HG03097 (cell line): ENCODE data around the gene MYOM3.

Source experiments
- ATAC-seq: cut with Tn5 transposase; IDR thresholded peaks from one replicate; pipeline ENCODE4 v1.9.1; 2021; ENCODE audit not compliant: unreplicated experiment, low FRiP score

Gene MYOM3

GRCh38 chr1:24098943-24099638 is 12.8 kb downstream of the MYOM3 start:
- ATAC-seq = no peak

GRCh38 chr1:24098102-24098501 is 13.8 kb downstream of the MYOM3 start:
- no peak for ATAC-seq

GRCh38 chr1:24097663-24098062 is 14.3 kb downstream of the MYOM3 start:
- ATAC-seq = no peak

GRCh38 chr1:24096739-24097103 is 15.2 kb downstream of the MYOM3 start:
- ATAC-seq = no peak

GRCh38 chr1:24096009-24096738 is 15.8 kb downstream of the MYOM3 start:
- ATAC-seq = no peak

GRCh38 chr1:24095140-24095859 is 16.6 kb downstream of the MYOM3 start:
- no peak for ATAC-seq

- no peak for ATAC-seq
Measured at GRCh38 chr1:24094554-24094953, 17.4 kb downstream of the MYOM3 start.

GRCh38 chr1:24093732-24094131 is 18.2 kb downstream of the MYOM3 start:
- ATAC-seq = no peak

GRCh38 chr1:24092979-24093378 is 19.0 kb downstream of the MYOM3 start:
- no peak for ATAC-seq

GRCh38 chr1:24091971-24092482 is 19.9 kb downstream of the MYOM3 start:
- ATAC-seq = no peak

GRCh38 chr1:24090736-24091135 is 21.2 kb downstream of the MYOM3 start:
- no peak for ATAC-seq

- no peak for ATAC-seq
Measured at GRCh38 chr1:24089743-24090555, 22.0 kb downstream of the MYOM3 start.

GRCh38 chr1:24089027-24089742 is 22.8 kb downstream of the MYOM3 start:
- no peak for ATAC-seq

GRCh38 chr1:24086466-24086865 is 25.5 kb downstream of the MYOM3 start:
- no peak for ATAC-seq

- ATAC-seq = no peak
Measured at GRCh38 chr1:24085546-24085945, 26.4 kb downstream of the MYOM3 start.

GRCh38 chr1:24085007-24085406 is 26.9 kb downstream of the MYOM3 start:
- no peak for ATAC-seq

GRCh38 chr1:24084050-24084449 is 27.9 kb downstream of the MYOM3 start:
- no peak for ATAC-seq

- ATAC-seq = no peak
Measured at GRCh38 chr1:24082372-24082771, 29.6 kb downstream of the MYOM3 start.

- ATAC-seq = no peak
Measured at GRCh38 chr1:24081190-24081589, 30.7 kb downstream of the MYOM3 start.

- no peak for ATAC-seq
Measured at GRCh38 chr1:24080131-24080530, 31.8 kb downstream of the MYOM3 start.
